ENCODE data around the gene SENP2.

- TF ChIP-seq CTCF (IDR thresholded peaks at IDR 0.05) (no peak), FOSL2 (IDR thresholded peaks at IDR 0.05) (no peak), FOSL2 (CRISPR knock-in tag; IDR thresholded peaks at IDR 0.05) (no peak)
Measured at GRCh38 chr3:185586686-185587039, 568 bp downstream of the SENP2 start.
